Measurements from ENCODE around the gene RPL32. TPM values are rescaled to one million over a fixed set of nuclear protein-coding genes. Genes with fewer than 3 reads are reported as not detected.
A peak's percentile ranks its signal among the peaks of the same experiment; 100 is the strongest.

Gene RPL32
- total RNA-seq, 1 donor from 2014 or later, result 1,964 TPM

DNA sequence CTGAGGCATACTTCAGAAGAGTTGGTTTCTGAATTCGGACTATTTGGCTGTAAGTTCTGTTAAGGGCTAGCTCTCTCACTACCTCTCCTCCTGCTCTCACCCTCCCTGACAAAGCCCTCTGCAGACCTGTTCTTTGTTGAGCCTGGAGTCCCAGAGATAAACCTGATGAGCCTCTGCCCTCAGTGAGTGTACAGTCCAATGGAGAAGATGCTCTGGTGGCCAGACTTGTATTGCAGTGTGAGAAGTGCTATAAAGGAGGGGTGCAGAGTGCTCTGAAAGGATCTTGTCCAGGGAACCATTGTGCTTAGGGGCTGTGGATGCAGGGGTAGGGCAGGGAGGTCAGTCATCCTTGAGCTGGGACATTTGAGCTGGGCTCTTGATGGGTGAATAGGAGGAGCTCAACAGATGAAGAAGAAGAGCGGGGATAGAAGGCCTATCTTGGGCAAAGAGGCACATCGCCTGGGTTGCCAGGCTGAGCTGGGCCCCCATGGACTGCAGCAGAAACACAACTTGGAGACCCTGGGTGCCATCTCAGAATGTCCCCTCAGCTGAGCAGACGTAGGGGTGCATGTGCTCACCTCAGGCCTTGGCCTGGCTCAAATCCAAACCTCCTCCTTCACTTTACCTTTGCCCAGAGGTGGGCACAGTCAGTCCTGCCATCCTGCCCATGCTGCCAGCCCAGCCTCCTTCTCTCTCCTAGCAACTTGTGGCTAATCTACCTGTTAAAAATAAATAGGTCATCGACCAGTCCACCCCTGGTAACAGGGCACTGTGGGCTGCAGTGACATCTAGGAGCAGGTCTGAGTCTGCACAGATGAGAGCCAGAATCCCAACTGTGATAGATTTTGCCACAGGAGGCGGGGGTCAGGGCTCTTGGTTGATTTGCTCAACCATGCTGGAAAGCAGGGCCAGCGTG, 41.6 kb downstream of the RPL32 start:
- Mint-ChIP-seq H3K4me3 (no peak overlapping the region), H3K27ac (no peak overlapping the region)

DNA sequence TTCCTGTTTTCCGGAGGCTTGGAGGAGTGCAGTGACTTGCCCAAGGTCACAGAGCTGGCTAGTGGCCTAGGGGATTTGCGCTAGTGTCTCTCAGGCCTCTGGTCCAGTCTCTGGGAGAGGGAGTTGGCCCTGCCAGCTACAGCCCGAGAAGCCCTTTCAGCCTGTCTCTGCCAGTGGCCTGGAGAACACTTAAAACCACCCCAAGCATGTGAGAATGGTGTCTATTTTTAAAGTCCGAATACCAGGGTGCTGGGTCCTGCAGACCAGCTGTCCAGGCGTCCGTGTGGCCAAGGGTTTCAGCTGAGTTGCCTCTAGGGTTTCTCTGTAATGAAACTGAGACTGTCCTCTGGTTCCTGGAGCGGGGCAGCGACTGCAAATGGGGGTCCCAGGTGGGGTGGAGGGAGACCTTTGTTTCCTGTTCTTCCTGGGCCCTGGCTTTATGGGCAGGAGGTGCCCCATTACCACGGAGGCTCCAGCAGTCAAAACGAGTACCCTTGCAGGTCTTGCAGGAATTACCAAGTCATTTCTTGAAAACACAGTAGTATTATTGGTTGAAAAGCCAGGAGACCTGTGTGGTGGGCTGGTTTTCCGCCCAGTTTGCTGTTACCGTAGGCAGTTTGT, 42.7 kb downstream of the RPL32 start:
- DNase-seq (ENCODE audit: extremely low spot score, unreplicated experiment), result no peak
- H3K4me3 Mint-ChIP-seq, result peak overlapping the region; percentile 84
- no peaks in the 10 kb centered on the region for H3K27me3 Mint-ChIP-seq
- peaks cover 3% of the 10 kb centered on the region for H3K36me3 Mint-ChIP-seq
- no peaks in the 10 kb centered on the region for H3K9me3 Mint-ChIP-seq
- peaks cover 11% of the 10 kb centered on the region for H3K4me1 Mint-ChIP-seq (ENCODE audit: unreplicated experiment)
- TF ChIP-seq, protein P1, sequence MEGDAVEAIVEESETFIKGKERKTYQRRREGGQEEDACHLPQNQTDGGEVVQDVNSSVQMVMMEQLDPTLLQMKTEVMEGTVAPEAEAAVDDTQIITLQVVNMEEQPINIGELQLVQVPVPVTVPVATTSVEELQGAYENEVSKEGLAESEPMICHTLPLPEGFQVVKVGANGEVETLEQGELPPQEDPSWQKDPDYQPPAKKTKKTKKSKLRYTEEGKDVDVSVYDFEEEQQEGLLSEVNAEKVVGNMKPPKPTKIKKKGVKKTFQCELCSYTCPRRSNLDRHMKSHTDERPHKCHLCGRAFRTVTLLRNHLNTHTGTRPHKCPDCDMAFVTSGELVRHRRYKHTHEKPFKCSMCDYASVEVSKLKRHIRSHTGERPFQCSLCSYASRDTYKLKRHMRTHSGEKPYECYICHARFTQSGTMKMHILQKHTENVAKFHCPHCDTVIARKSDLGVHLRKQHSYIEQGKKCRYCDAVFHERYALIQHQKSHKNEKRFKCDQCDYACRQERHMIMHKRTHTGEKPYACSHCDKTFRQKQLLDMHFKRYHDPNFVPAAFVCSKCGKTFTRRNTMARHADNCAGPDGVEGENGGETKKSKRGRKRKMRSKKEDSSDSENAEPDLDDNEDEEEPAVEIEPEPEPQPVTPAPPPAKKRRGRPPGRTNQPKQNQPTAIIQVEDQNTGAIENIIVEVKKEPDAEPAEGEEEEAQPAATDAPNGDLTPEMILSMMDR (conservative IDR thresholded peaks at IDR 0.05), result no peak
- H3K27ac Mint-ChIP-seq, result peak overlapping the region; percentile 25

More for the DNA sequence above, 41.6 kb downstream of the RPL32 start:
- Mint-ChIP-seq H3K4me1 (ENCODE audit: unreplicated experiment) (peaks cover 11% of the 10 kb centered on the region), H3K9me3 (no peaks in the 10 kb centered on the region), H3K27me3 (no peaks in the 10 kb centered on the region), H3K36me3 (peaks cover 3% of the 10 kb centered on the region)
- no peak for DNase-seq (ENCODE audit: extremely low spot score, unreplicated experiment)
- TF ChIP-seq, protein P1 (conservative IDR thresholded peaks at IDR 0.05), result no peak

GRCh38 chr3:12797892-12798558, 43.3 kb downstream of the RPL32 start:
- H3K36me3 Mint-ChIP-seq, result peaks cover 3% of the 10 kb centered on the region
- peak overlapping the region; percentile 25 for H3K27ac Mint-ChIP-seq
- TF ChIP-seq, protein P1 (conservative IDR thresholded peaks at IDR 0.05), result no peak
- no peaks in the 10 kb centered on the region for H3K9me3 Mint-ChIP-seq
- no peak for DNase-seq (ENCODE audit: extremely low spot score, unreplicated experiment)
- H3K4me3 Mint-ChIP-seq, result peak overlapping the region; percentile 84
- no peaks in the 10 kb centered on the region for H3K27me3 Mint-ChIP-seq
- H3K4me1 Mint-ChIP-seq (ENCODE audit: unreplicated experiment), result peaks cover 11% of the 10 kb centered on the region

DNA sequence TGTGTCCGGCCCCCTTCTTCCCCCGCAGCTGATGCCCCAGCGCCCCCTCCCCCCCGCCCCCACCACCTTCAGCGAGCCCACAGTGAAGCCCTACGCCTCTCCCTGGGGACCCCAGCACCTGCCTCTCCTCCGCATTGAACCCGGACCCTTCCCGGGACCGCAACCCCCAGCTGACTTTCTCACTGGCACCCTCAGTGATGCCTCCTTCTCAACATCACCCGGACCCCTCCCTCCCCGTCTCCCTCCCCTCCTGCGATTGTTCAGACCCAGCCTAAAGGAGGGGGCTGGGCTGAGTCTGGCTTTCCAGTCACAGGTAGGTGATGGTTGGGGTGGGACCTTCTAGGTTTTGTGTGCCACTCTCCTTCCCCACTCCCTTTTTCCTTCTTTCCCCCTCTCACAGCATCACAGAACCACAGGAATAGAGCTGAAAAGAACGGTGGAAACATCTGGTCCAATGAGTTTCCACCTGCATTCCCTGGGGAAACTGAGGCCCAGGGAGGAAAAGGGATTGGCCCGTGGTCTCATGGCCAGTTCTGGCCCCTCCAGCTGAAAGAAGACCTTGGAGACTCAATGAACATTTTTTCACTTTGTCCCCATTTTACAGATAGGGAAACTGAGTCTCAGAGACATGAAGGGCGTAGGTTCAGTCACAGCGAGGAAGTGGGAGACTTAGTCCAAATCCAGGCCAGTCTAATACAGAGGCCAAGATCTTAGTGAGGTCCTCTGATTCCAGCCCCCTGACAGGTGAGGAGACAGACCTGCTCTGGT, 44.1 kb downstream of the RPL32 start:
- peaks cover 11% of the 10 kb centered on the region for H3K4me1 Mint-ChIP-seq (ENCODE audit: unreplicated experiment)
- no peak for DNase-seq (ENCODE audit: extremely low spot score, unreplicated experiment)
- H3K36me3 Mint-ChIP-seq, result peaks cover 3% of the 10 kb centered on the region
- no peaks in the 10 kb centered on the region for H3K27me3 Mint-ChIP-seq
- peak overlapping the region; percentile 48 for H3K27ac Mint-ChIP-seq
- H3K9me3 Mint-ChIP-seq, result no peaks in the 10 kb centered on the region
- TF ChIP-seq, protein P1 (conservative IDR thresholded peaks at IDR 0.05), result no peak
- peak overlapping the region; percentile 90 for H3K4me3 Mint-ChIP-seq
